Measurements from ENCODE around the gene PDPK1.

The PDPK1 gene

GRCh38 chr16:2585651-2586081, 47.8 kb downstream of the PDPK1 start:
- DNase-seq (ENCODE audit: low spot score) = no peak
- CTCF ChIA-PET = no interaction called here
- POLR2A ChIA-PET (ENCODE audit: low non-redundant PET) = no interaction called here
- H3K27ac ChIP-seq = no peak overlapping the region; the same call in 1 of the 2 replicates
- TF ChIP-seq CTCF (conservative IDR thresholded peaks at IDR 0.05; ENCODE audit: low read depth) = no peak

GRCh38 chr16:2586241-2586640, 48.4 kb downstream of the PDPK1 start:
- TF ChIP-seq CTCF (conservative IDR thresholded peaks at IDR 0.05; ENCODE audit: low read depth) = no peak
- CTCF ChIA-PET = no interaction called here
- DNase-seq (ENCODE audit: low spot score) = no peak
- H3K27ac ChIP-seq = no peak overlapping the region; the same call in 1 of the 2 replicates
- POLR2A ChIA-PET (ENCODE audit: low non-redundant PET) = no interaction called here

- no peak overlapping the region for H3K27ac ChIP-seq
- POLR2A ChIA-PET (ENCODE audit: low non-redundant PET) = no interaction called here
- TF ChIP-seq CTCF (conservative IDR thresholded peaks at IDR 0.05; ENCODE audit: low read depth) = no peak
- no peak for DNase-seq (ENCODE audit: low spot score)
- CTCF ChIA-PET = interaction anchor here (0.7 kb wide), 1 partner anchor 111 kb away, joined by 3 read pairs; no protein-coding TSS in a partner anchor
Measured at GRCh38 chr16:2586901-2587480, 49.2 kb downstream of the PDPK1 start.

GRCh38 chr16:2587891-2588565, 50.2 kb downstream of the PDPK1 start:
- CTCF ChIA-PET = interaction anchor here (0.7 kb wide), 2 partner anchors 110 to 287 kb away, joined by 3 read pairs; no protein-coding TSS in a partner anchor
- no peak for DNase-seq (ENCODE audit: low spot score)
- TF ChIP-seq CTCF (conservative IDR thresholded peaks at IDR 0.05; ENCODE audit: low read depth) = no peak
- H3K27ac ChIP-seq = no peak overlapping the region
- POLR2A ChIA-PET (ENCODE audit: low non-redundant PET) = no interaction called here

- H3K27ac ChIP-seq = no peak overlapping the region
- DNase-seq (ENCODE audit: low spot score) = no peak
- CTCF ChIA-PET = no interaction called here
- POLR2A ChIA-PET (ENCODE audit: low non-redundant PET) = no interaction called here
- no peak for TF ChIP-seq CTCF (conservative IDR thresholded peaks at IDR 0.05; ENCODE audit: low read depth)
Measured at GRCh38 chr16:2591476-2592240, 53.8 kb downstream of the PDPK1 start.

GRCh38 chr16:2592786-2593185, 55.0 kb downstream of the PDPK1 start:
- DNase-seq (ENCODE audit: low spot score) = no peak
- no peak for TF ChIP-seq CTCF (conservative IDR thresholded peaks at IDR 0.05; ENCODE audit: low read depth)
- H3K27ac ChIP-seq = no peak overlapping the region; the same call in 1 of the 2 replicates
- ChIA-PET POLR2A (ENCODE audit: low non-redundant PET) (no interaction called here), CTCF (no interaction called here)
